ENCODE data around the gene TMEM9.

GRCh38 chr1:201173736-201174135 lies 19.5 kb upstream of the TMEM9 start:
- TF ChIP-seq RBM14 (IDR thresholded peaks at IDR 0.05; ENCODE audit: borderline replicate concordance, insufficient read depth, low read depth, low read length) = no peak
- no peak for TF ChIP-seq SMAD1 (IDR thresholded peaks at IDR 0.05; ENCODE audit: low read depth, low read length, partially characterized antibody)
- no peak for TF ChIP-seq SIN3A (IDR thresholded peaks at IDR 0.05; ENCODE audit: borderline replicate concordance in 2 of 2, control insufficient read depth in 1 of 2, low read depth in 2 of 2, low read length in 2 of 2)
- no peak for TF ChIP-seq PHF21A (IDR thresholded peaks at IDR 0.05; ENCODE audit: borderline replicate concordance, low read depth)
- TF ChIP-seq CTCF (IDR thresholded peaks at IDR 0.05 in 2 of 3, conservative IDR thresholded peaks at IDR 0.05 in 1 of 3; ENCODE audit: insufficient read depth in 2 of 3, low read depth in 1 of 3, low read length in 3 of 3) = no peak
- TF ChIP-seq EZH2 (IDR thresholded peaks at IDR 0.05; ENCODE audit: borderline replicate concordance, low read depth, low read length) = no peak

Measured in K562 (cell line).